Endothelial cell of umbilical vein (primary cell): ENCODE measurements around the gene CALD1. TPM values are rescaled to one million over a fixed set of nuclear protein-coding genes. Genes with fewer than 3 reads are reported as not detected.

Source experiments
- BruUV-seq: library from RNA; stranded (reverse); fragments of 400-500 nt; replicated peaks from 2 replicates; lab custom pipeline; 2021; lab: Mats Ljungman, UMichigan
- CTCF ChIA-PET: fragments of 300-600, 350-600 bp; sonication (Branson Sonifier 250); formaldehyde crosslinking; loops from one replicate; lab custom pipeline; 2021; ENCODE audit warnings: antibody characterized with exemption, inconsistent platforms; lab: Charles Lee
- POLR2A ChIA-PET: fragments of 300-600, 350-600 bp; sonication (Branson Sonifier 250); formaldehyde crosslinking; loops from one replicate; lab custom pipeline; 2021; ENCODE audit warnings: antibody characterized with exemption, inconsistent platforms; lab: Charles Lee
- DNase-seq: peaks from one replicate; pipeline ENCODE4 v3.0.0-alpha.2; 2011; ENCODE audit warnings: low read depth, low spot score
- FAIRE-seq: peaks from 2 replicates; lab custom pipeline; 2011; peaks lifted over from hg19 to GRCh38; lab: Jason Lieb, UNC
- H2AFZ ChIP-seq: 2 replicates; pipeline ENCODE4 v1.6.0; 2012; ENCODE audit warnings: low read depth, low read length, control low read depth, inconsistent platforms
- H3K27ac ChIP-seq: 2 replicates; pipeline ENCODE4 v1.5.1; 2011; ENCODE audit warnings: low read depth, mild to moderate bottlenecking, control low read depth, low read length, moderate library complexity; ENCODE audit not compliant: insufficient read depth
- H3K27me3 ChIP-seq, 2 experiments: 2 replicates each; pipeline versions ENCODE4 v1.6.0 to v1.6.1; 2011; ENCODE audit warnings: low read length in 2 of 2, mixed read lengths in 1 of 2; ENCODE audit not compliant: control insufficient read depth in 2 of 2, insufficient read depth in 2 of 2
- H3K36me3 ChIP-seq, 2 experiments: 2 replicates in 1 of 2; 3 replicates in 1 of 2; pipeline ENCODE4 v1.5.1; 2011; ENCODE audit warnings: low read length in 2 of 2, mild to moderate bottlenecking in 1 of 2, moderate library complexity in 1 of 2; ENCODE audit not compliant: control insufficient read depth in 2 of 2, insufficient read depth in 2 of 2; ENCODE audit errors: extremely low read depth in 1 of 2
- H3K4me1 ChIP-seq: 3 replicates; pipeline ENCODE4 v1.5.1; 2011; ENCODE audit warnings: mild to moderate bottlenecking, low read length; ENCODE audit not compliant: control insufficient read depth, insufficient read depth; ENCODE audit errors: extremely low read depth
- H3K4me2 ChIP-seq: 2 replicates; pipeline ENCODE4 v1.6.1; 2011; ENCODE audit warnings: low read length, control low read depth, mixed read lengths; ENCODE audit not compliant: insufficient read depth
- H3K4me3 ChIP-seq, 3 experiments: fragments of 200-600 bp in 1 of 3; sonication (generic), shearing (Covaris generic) in 1 of 3; replicated peaks in 1 of 3; 2 replicates each; pipeline ENCODE4 v1.5.1; 2011 to 2016; ENCODE audit warnings: control low read depth in 3 of 3, low read length in 3 of 3, mild to moderate bottlenecking in 2 of 3, inconsistent platforms in 1 of 3, low read depth in 1 of 3, moderate library complexity in 1 of 3; ENCODE audit not compliant: insufficient read depth in 1 of 3
- H3K79me2 ChIP-seq: 2 replicates; pipeline ENCODE4 v1.6.0; 2012; ENCODE audit warnings: low read length, inconsistent platforms; ENCODE audit not compliant: control insufficient read depth, insufficient read depth
- H3K9ac ChIP-seq: replicated peaks from 2 replicates; pipeline ENCODE3; 2011; ENCODE audit warnings: low read length, control low read depth; ENCODE audit not compliant: insufficient read depth; ENCODE audit errors: extremely low read depth
- H3K9me1 ChIP-seq: replicated peaks from 3 replicates; pipeline ENCODE4 v1.6.0; 2011; ENCODE audit warnings: mild to moderate bottlenecking, low read length; ENCODE audit not compliant: control insufficient read depth, insufficient read depth; ENCODE audit errors: extremely low read depth
- H3K9me3 ChIP-seq: replicated peaks from 2 replicates; pipeline ENCODE4 v1.5.1; 2012; ENCODE audit warnings: low read length, inconsistent platforms; ENCODE audit not compliant: control insufficient read depth, insufficient read depth
- H4K20me1 ChIP-seq: replicated peaks from 2 replicates; pipeline ENCODE3; 2011; ENCODE audit warnings: mild to moderate bottlenecking, low read length; ENCODE audit not compliant: control insufficient read depth, insufficient read depth; ENCODE audit errors: extremely low read depth
- CTCF ChIP-seq, 2 donors: IDR thresholded peaks; 1 replicate in 1 of 2; 2 replicates in 1 of 2; pipeline ENCODE4 v1.5.1; 2011; ENCODE audit warnings: low read length in 2 of 2, mild to moderate bottlenecking in 2 of 2, moderate library complexity in 2 of 2, control low read depth in 1 of 2, inconsistent platforms in 1 of 2, low read depth in 1 of 2; ENCODE audit not compliant: insufficient read depth in 1 of 2; ENCODE audit errors: extremely low read depth in 1 of 2
- FOS ChIP-seq: IDR thresholded peaks from 2 replicates; pipeline ENCODE4 v1.6.1; 2011; ENCODE audit warnings: mild to moderate bottlenecking, low read length, moderate library complexity, borderline replicate concordance; ENCODE audit not compliant: insufficient read depth
- GATA2 ChIP-seq: IDR thresholded peaks from 2 replicates; pipeline ENCODE4 v1.7.0; 2011; ENCODE audit warnings: low read depth, mild to moderate bottlenecking, moderate library complexity, mixed read lengths, low read length; ENCODE audit not compliant: insufficient read length, insufficient read depth
- MAX ChIP-seq: IDR thresholded peaks from 2 replicates; pipeline ENCODE4 v1.6.1; 2011; ENCODE audit not compliant: insufficient read depth, insufficient read length
- MYC ChIP-seq: IDR thresholded peaks from one replicate; pipeline ENCODE4 v1.6.1; 2011; ENCODE audit warnings: mild to moderate bottlenecking, low read depth, low read length
- POLR2A ChIP-seq: IDR thresholded peaks from 2 replicates; pipeline ENCODE4 v1.6.1; 2012; ENCODE audit warnings: low read depth, mild to moderate bottlenecking, control low read depth, low read length
- POLR2AphosphoS5 ChIP-seq: IDR thresholded peaks from 2 replicates; pipeline ENCODE4 v1.6.1; 2012; ENCODE audit warnings: low read depth, mild to moderate bottlenecking, control low read depth, low read length, moderate library complexity; ENCODE audit not compliant: insufficient read depth
- dilution Hi-C: fragments of 300-500 bp; cut with MboI; formaldehyde crosslinking; loops from one replicate; pipeline ENCODE4 v1.15.0; 2019; ENCODE audit warnings: low sequenced_read_pairs; ENCODE audit not compliant: extremely low pct_ligation_motif_present
- intact Hi-C: fragments of 100-400 bp; cut with micrococcal nuclease; formaldehyde crosslinking; loops from one replicate; pipeline ENCODE4 v1.10.0; 2022
- polyA plus RNA-seq, 4 experiments: library from polyadenylated mRNA; depleted of rRNA in 3 of 4; stranded (reverse) in 3 of 4; unstranded in 1 of 4; fragments of >200 nt; gene quantifications; 2 replicates each; pipeline versions ENCODE4 v1.2.1 to v1.2.3, GENCODE V29; 2011 to 2012; ENCODE audit warnings: missing spikeins in 1 of 4
- total RNA-seq: library from RNA; stranded (reverse); gene quantifications from 2 replicates; pipeline ENCODE4 v1.2.3, GENCODE V29; 2021

Gene CALD1
- total and polyA plus RNA-seq, 2 donors (not counting 3 experiments of a cell fraction or from before 2014, with no cell fraction given) = 136 to 307 TPM

- Histone ChIP-seq H3K27ac (no peak overlapping the region), H3K4me2 (no peak overlapping the region), H2AFZ (no peak overlapping the region), H3K79me2 (no peaks in the 10 kb centered on the region), H3K9ac (no peak overlapping the region), H3K36me3 (peaks cover 31 to 38% of the 10 kb centered on the region in 2 experiments), H3K27me3 (no peaks in the 10 kb centered on the region), H3K4me1 (no peaks in the 10 kb centered on the region), H3K9me1 (no peaks in the 10 kb centered on the region), H4K20me1 (no peaks in the 10 kb centered on the region), H3K9me3 (no peaks in the 10 kb centered on the region), H3K4me3 (no peak overlapping the region)
- dilution Hi-C loops = no loop called here
- intact Hi-C loops = no loop called here
- FAIRE-seq (no peak), DNase-seq (no peak)
- ChIA-PET POLR2A (interaction anchor here (0.6 to 0.7 kb wide), 2 partner anchors 39 to 514 kb away, joined by 4 to 6 read pairs; partner anchors contain the start of gene AGBL3), CTCF (no interaction called here)
- BruUV-seq = no TSS peak
- no peak for TF ChIP-seq MYC
- TF ChIP-seq CTCF (IDR thresholded peaks at IDR 0.05; ENCODE audit: extremely low read depth in 1 of 2, insufficient read depth in 1 of 2, low read depth in 1 of 2, low read length in 2 of 2) = no peak
- TF ChIP-seq FOS = no peak
- no peak for TF ChIP-seq GATA2
- TF ChIP-seq POLR2AphosphoS5 = no peak
These were observed 167.9 kb downstream of the CALD1 start for GRCh38 chr7:134947329-134947728.

GRCh38 chr7:134947831-134948230, 168.4 kb downstream of the CALD1 start:
- no TSS peak for BruUV-seq
- ChIA-PET CTCF (interaction anchor here (1.6 kb wide), 1 partner anchor 223 kb away, joined by 4 read pairs; no protein-coding TSS in a partner anchor), POLR2A (interaction anchor here (0.7 kb wide), 1 partner anchor 38 kb away, joined by 6 read pairs; the partner anchor contains the start of gene AGBL3)
- no peaks in the 10 kb centered on the region for H3K4me1 ChIP-seq
- no peaks in the 10 kb centered on the region for H3K79me2 ChIP-seq
- H3K9me1 ChIP-seq = no peaks in the 10 kb centered on the region
- intact Hi-C loops (no loop called here), dilution Hi-C loops (no loop called here)
- TF ChIP-seq POLR2A = no peak
- TF ChIP-seq CTCF (IDR thresholded peaks at IDR 0.05; ENCODE audit: extremely low read depth in 1 of 2, insufficient read depth in 1 of 2, low read depth in 1 of 2, low read length in 2 of 2) = no peak
- TF ChIP-seq MAX = no peak
- no peak overlapping the region for H3K4me2 ChIP-seq
- peaks cover 31 to 38% of the 10 kb centered on the region in 2 experiments for H3K36me3 ChIP-seq
- H2AFZ ChIP-seq = no peak overlapping the region
- DNase-seq (no peak), FAIRE-seq (no peak)
- no peaks in the 10 kb centered on the region for H3K27me3 ChIP-seq
- H3K4me3 ChIP-seq = no peak overlapping the region
- H3K27ac ChIP-seq = no peak overlapping the region
- no peaks in the 10 kb centered on the region for H3K9me3 ChIP-seq
- no peak overlapping the region for H3K9ac ChIP-seq
- H4K20me1 ChIP-seq = no peaks in the 10 kb centered on the region
